H1 (cell line): ENCODE measurements around the gene SMU1. TPM values are rescaled to one million over a fixed set of nuclear protein-coding genes. Genes with fewer than 3 reads are reported as not detected.

ENCODE experiments used
- BRCA1 ChIP-seq: IDR thresholded peaks from 2 replicates; pipeline ENCODE4 v1.6.1; 2012; ENCODE audit warnings: low read depth, low read length, improper control_type of control experiment
- CHD7 ChIP-seq: fragments of 300-600 bp; sonication (generic); IDR thresholded peaks from 2 replicates; pipeline ENCODE4 v1.7.1; 2012; ENCODE audit warnings: low read length, moderate library complexity, mild to moderate bottlenecking, inconsistent platforms; ENCODE audit not compliant: insufficient replicate concordance
- CTCF ChIP-seq, 3 experiments: IDR thresholded peaks; 1 replicate in 2 of 3; 2 replicates in 1 of 3; pipeline versions ENCODE4 v1.5.1 to v1.6.1; 2011; ENCODE audit warnings: low read length in 3 of 3, mild to moderate bottlenecking in 3 of 3, inconsistent platforms in 2 of 3, low read depth in 1 of 3, moderate library complexity in 1 of 3; ENCODE audit not compliant: insufficient read depth in 1 of 3; ENCODE audit errors: control extremely low read depth in 1 of 3
- EP300 ChIP-seq, 2 experiments: IDR thresholded peaks; 1 replicate in 1 of 2; 2 replicates in 1 of 2; pipeline ENCODE4 v1.6.1; 2011 to 2012; ENCODE audit warnings: low read depth in 2 of 2, low read length in 2 of 2, mild to moderate bottlenecking in 2 of 2, borderline replicate concordance in 1 of 2, inconsistent platforms in 1 of 2, moderate library complexity in 1 of 2
- POLR2A ChIP-seq, 2 experiments: IDR thresholded peaks; 1 replicate in 1 of 2; 2 replicates in 1 of 2; pipeline ENCODE4 v1.6.1; 2011; ENCODE audit warnings: low read depth in 2 of 2, low read length in 2 of 2, mild to moderate bottlenecking in 2 of 2; ENCODE audit errors: control extremely low read depth in 1 of 2
- TAF1 ChIP-seq: IDR thresholded peaks from 2 replicates; pipeline ENCODE4 v1.6.1; 2011; ENCODE audit warnings: mild to moderate bottlenecking, low read depth, low read length
- YY1 ChIP-seq: IDR thresholded peaks from 2 replicates; pipeline ENCODE4 v1.6.1; 2011; ENCODE audit warnings: low read depth, mild to moderate bottlenecking, low read length
- polyA plus RNA-seq, 7 experiments: library from polyadenylated mRNA; depleted of rRNA in 3 of 7; stranded (reverse) in 5 of 7; unstranded in 2 of 7; fragments of >200 nt in 5 of 7; fragments of 200-250 nt in 2 of 7; gene quantifications; 1 replicate in 5 of 7; 2 replicates in 1 of 7; 4 replicates in 1 of 7; pipeline versions ENCODE4 v1.2.1 to v1.2.3, GENCODE V29; 2011 to 2013; ENCODE audit warnings: missing spikeins in 2 of 7, mixed read lengths in 2 of 7
- total RNA-seq: library from RNA; stranded (reverse); fragmentation: NEBNext Ultra II Directional; extraction: Animal tissue kit (Norgen Biotek cat#: 25700); gene quantifications from 2 replicates; pipeline ENCODE4 v1.2.1, GENCODE V29; 2021

Gene SMU1
- total and polyA plus RNA-seq, 2 of the 8 experiments (the other 6 are each of a cell fraction or from before 2014, with no cell fraction given) = 8.4 to 26.0 TPM

GRCh38 chr9:33043671-33044070 is 32.8 kb downstream of the SMU1 start (continued):
- TF ChIP-seq CTCF (IDR thresholded peaks at IDR 0.05; ENCODE audit: control extremely low read depth in 1 of 3, insufficient read depth in 1 of 3, low read depth in 1 of 3, low read length in 3 of 3) (no peak), BRCA1 (no peak), TAF1 (no peak), YY1 (no peak), EP300 (IDR thresholded peaks at IDR 0.05; ENCODE audit: borderline replicate concordance in 1 of 2, low read depth in 2 of 2, low read length in 2 of 2) (no peak), CHD7 (no peak), POLR2A (IDR thresholded peaks at IDR 0.05; ENCODE audit: control extremely low read depth in 1 of 2, low read depth in 2 of 2, low read length in 2 of 2) (no peak)
